ENCODE measurements around the gene ACACA.

ACACA gene

GRCh38 chr17:37230633-37231032 lies 176.0 kb downstream of the ACACA start:
- Histone ChIP-seq H3K4me3 (replicated peaks; ENCODE audit: low read depth, low read length) (no peak overlapping the region), H3K27me3 (replicated peaks; ENCODE audit: control insufficient read depth, insufficient read depth, low read length) (no peaks in the 10 kb centered on the region), H3K36me3 (ENCODE audit: control insufficient read depth, insufficient read depth, low read length) (peaks cover 1% of the 10 kb centered on the region; the same call in 1 of the 2 replicates)
- no peak for TF ChIP-seq CTCF (IDR thresholded peaks at IDR 0.05; ENCODE audit: insufficient read depth, low read length, poor library complexity, severe bottlenecking)
- no peak for DNase-seq (ENCODE audit: extremely low read depth, insufficient read length)

DNA sequence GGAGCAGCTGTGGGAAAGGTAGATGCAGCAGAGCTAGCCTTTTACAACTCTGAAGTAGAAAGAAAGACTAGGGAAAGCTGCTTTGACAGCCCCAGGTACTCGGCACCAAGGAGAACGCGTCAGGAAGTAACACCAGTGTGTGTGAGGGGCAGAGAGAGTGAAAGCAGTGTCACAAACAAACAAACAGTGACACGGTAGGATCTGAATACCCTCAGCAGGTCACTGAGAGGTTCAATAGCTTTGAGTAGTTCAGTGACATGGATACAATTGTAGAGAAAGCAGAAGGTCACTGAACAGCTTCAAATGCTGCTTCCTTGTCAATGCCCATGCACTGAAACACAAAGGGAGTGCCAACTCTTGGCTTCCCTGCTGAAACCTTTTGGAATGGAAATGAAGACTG lies 181.2 kb downstream of the ACACA start:
- H3K4me3 ChIP-seq (replicated peaks; ENCODE audit: low read depth, low read length): no peak overlapping the region
- DNase-seq (ENCODE audit: extremely low read depth, insufficient read length): no peak

GRCh38 chr17:37221865-37222264 lies 184.8 kb downstream of the ACACA start:
- DNase-seq (ENCODE audit: extremely low read depth, insufficient read length): no peak
- Histone ChIP-seq H3K4me3 (replicated peaks; ENCODE audit: low read depth, low read length) (no peak overlapping the region), H3K36me3 (ENCODE audit: control insufficient read depth, insufficient read depth, low read length) (peaks cover 4% of the 10 kb centered on the region), H3K27me3 (replicated peaks; ENCODE audit: control insufficient read depth, insufficient read depth, low read length) (no peaks in the 10 kb centered on the region)
- no peak for TF ChIP-seq CTCF (IDR thresholded peaks at IDR 0.05; ENCODE audit: insufficient read depth, low read length, poor library complexity, severe bottlenecking)

More for the DNA sequence above, 181.2 kb downstream of the ACACA start:
- no peak for TF ChIP-seq CTCF (IDR thresholded peaks at IDR 0.05; ENCODE audit: insufficient read depth, low read length, poor library complexity, severe bottlenecking)
- H3K27me3 ChIP-seq (replicated peaks; ENCODE audit: control insufficient read depth, insufficient read depth, low read length): no peaks in the 10 kb centered on the region
- H3K36me3 ChIP-seq (ENCODE audit: control insufficient read depth, insufficient read depth, low read length): peaks cover 1% of the 10 kb centered on the region

GRCh38 chr17:37220607-37220953 lies 186.1 kb downstream of the ACACA start:
- H3K36me3 ChIP-seq (ENCODE audit: control insufficient read depth, insufficient read depth, low read length): peaks cover 2% of the 10 kb centered on the region
- peak; percentile 52 for TF ChIP-seq CTCF (IDR thresholded peaks at IDR 0.05; ENCODE audit: insufficient read depth, low read length, poor library complexity, severe bottlenecking)
- no peaks in the 10 kb centered on the region for H3K27me3 ChIP-seq (replicated peaks; ENCODE audit: control insufficient read depth, insufficient read depth, low read length)
- DNase-seq (ENCODE audit: extremely low read depth, insufficient read length): no peak
- H3K4me3 ChIP-seq (replicated peaks; ENCODE audit: low read depth, low read length): no peak overlapping the region

GRCh38 chr17:37219876-37220606 lies 186.6 kb downstream of the ACACA start:
- TF ChIP-seq CTCF (IDR thresholded peaks at IDR 0.05; ENCODE audit: insufficient read depth, low read length, poor library complexity, severe bottlenecking): no peak
- peaks cover 2% of the 10 kb centered on the region; the same call in 1 of the 2 replicates for H3K36me3 ChIP-seq (ENCODE audit: control insufficient read depth, insufficient read depth, low read length)
- no peak for DNase-seq (ENCODE audit: extremely low read depth, insufficient read length)
- H3K27me3 ChIP-seq (replicated peaks; ENCODE audit: control insufficient read depth, insufficient read depth, low read length): no peaks in the 10 kb centered on the region
- no peak overlapping the region for H3K4me3 ChIP-seq (replicated peaks; ENCODE audit: low read depth, low read length)

Data from GM06990 (cell line).